Trophoblast cell (in vitro differentiated cells and primary cell): ENCODE data around the gene DSTN.
A peak's percentile ranks its signal among the peaks of the same experiment; 100 is the strongest.

ENCODE experiments used
- DNase-seq, 2 donors: peaks; one replicate each; pipeline ENCODE4 v3.0.0-alpha.2; 2016
- H2AFZ ChIP-seq: 2 replicates; pipeline ENCODE4 v1.6.1; 2013; ENCODE audit warnings: low read length, moderate library complexity, mild to moderate bottlenecking; ENCODE audit not compliant: insufficient read depth, poor library complexity
- H2AK5ac ChIP-seq: 2 replicates; pipeline ENCODE4 v1.6.1; 2013; ENCODE audit warnings: mild to moderate bottlenecking, low read length
- H2BK120ac ChIP-seq: 2 replicates; pipeline ENCODE4 v1.6.1; 2013; ENCODE audit warnings: low read length, mild to moderate bottlenecking, moderate library complexity; ENCODE audit not compliant: insufficient read depth, poor library complexity
- H2BK12ac ChIP-seq: 2 replicates; pipeline ENCODE4 v1.6.1; 2013; ENCODE audit warnings: mild to moderate bottlenecking, low read length, moderate library complexity
- H2BK5ac ChIP-seq: 2 replicates; pipeline ENCODE4 v1.6.1; 2013; ENCODE audit warnings: low read length, low read depth, moderate library complexity, mild to moderate bottlenecking; ENCODE audit not compliant: poor library complexity
- H3K14ac ChIP-seq: 2 replicates; pipeline ENCODE4 v1.6.1; 2013; ENCODE audit warnings: mild to moderate bottlenecking, low read length
- H3K18ac ChIP-seq: 2 replicates; pipeline ENCODE4 v1.6.1; 2013; ENCODE audit warnings: mild to moderate bottlenecking, low read length
- H3K23ac ChIP-seq: 2 replicates; pipeline ENCODE4 v1.6.1; 2013; ENCODE audit warnings: low read length
- H3K27ac ChIP-seq: 2 replicates; pipeline ENCODE4 v1.5.1; 2013; ENCODE audit warnings: low read depth, mild to moderate bottlenecking, inconsistent platforms, low read length, moderate library complexity
- H3K27me3 ChIP-seq: 2 replicates; pipeline ENCODE4 v1.6.1; 2013; ENCODE audit warnings: inconsistent platforms, mild to moderate bottlenecking, low read length, moderate library complexity; ENCODE audit not compliant: insufficient read depth
- H3K36me3 ChIP-seq, 2 experiments: 1 replicate in 1 of 2; 2 replicates in 1 of 2; pipeline ENCODE4 v1.6.1; 2013; ENCODE audit warnings: low read length in 2 of 2, mild to moderate bottlenecking in 2 of 2, moderate library complexity in 1 of 2; ENCODE audit not compliant: insufficient read depth in 2 of 2, control insufficient read depth in 1 of 2
- H3K4ac ChIP-seq: 2 replicates; pipeline ENCODE4 v1.6.1; 2013; ENCODE audit warnings: low read depth, mild to moderate bottlenecking, low read length, moderate library complexity
- H3K4me1 ChIP-seq, 2 experiments: 1 replicate in 1 of 2; 2 replicates in 1 of 2; pipeline ENCODE4 v1.6.1; 2013; ENCODE audit warnings: low read length in 2 of 2, mild to moderate bottlenecking in 2 of 2, moderate library complexity in 1 of 2; ENCODE audit not compliant: insufficient read depth in 2 of 2, control insufficient read depth in 1 of 2
- H3K4me2 ChIP-seq: 2 replicates; pipeline ENCODE4 v1.6.1; 2013; ENCODE audit warnings: inconsistent platforms, mild to moderate bottlenecking, low read length, moderate library complexity
- H3K4me3 ChIP-seq: 2 replicates; pipeline ENCODE4 v1.5.1; 2013; ENCODE audit warnings: mild to moderate bottlenecking, low read depth, low read length, inconsistent platforms
- H3K79me1 ChIP-seq: one replicate; pipeline ENCODE4 v1.6.1; 2013; ENCODE audit warnings: low read length
- H3K79me2 ChIP-seq: 2 replicates; pipeline ENCODE4 v1.6.1; 2013; ENCODE audit warnings: low read length, mild to moderate bottlenecking; ENCODE audit not compliant: control insufficient read depth, insufficient read depth, poor library complexity
- H3K9ac ChIP-seq: 2 replicates; pipeline ENCODE4 v1.6.1; 2013; ENCODE audit warnings: mild to moderate bottlenecking, low read length
- H3K9me3 ChIP-seq: 2 replicates; pipeline ENCODE4 v1.6.1; 2013; ENCODE audit warnings: low read depth, mild to moderate bottlenecking, control low read depth, inconsistent platforms, low read length; ENCODE audit not compliant: insufficient read depth
- H4K12ac ChIP-seq: 2 replicates; pipeline ENCODE4 v1.6.1; 2013; ENCODE audit warnings: low read depth, mild to moderate bottlenecking, low read length, moderate library complexity
- H4K8ac ChIP-seq: 2 replicates; pipeline ENCODE4 v1.6.1; 2013; ENCODE audit warnings: low read depth, mild to moderate bottlenecking, low read length, moderate library complexity
- H4K91ac ChIP-seq: one replicate; pipeline ENCODE4 v1.6.1; 2013; ENCODE audit warnings: low read depth, mild to moderate bottlenecking, low read length, moderate library complexity
- WGBS: extraction: QIAGEN DNeasy Blood & Tissue Kit; methylation state at CpG from one replicate; pipeline ENCODE4 v1.1.7; 2013; ENCODE audit warnings: missing lambda C conversion rate; ENCODE audit not compliant: insufficient read length, insufficient coverage; ENCODE audit errors: extremely low coverage; 5-methylcytosine and 5-hydroxymethylcytosine counted together

The DSTN gene

GRCh38 chr20:17614176-17614811, 44.4 kb downstream of the DSTN start:
- Histone ChIP-seq H3K4me2 (no peak overlapping the region), H3K79me1 (no peaks in the 10 kb centered on the region), H3K4me1 (peaks cover 0 to 2% of the 10 kb centered on the region in 2 experiments), H3K27me3 (no peaks in the 10 kb centered on the region), H3K9me3 (no peaks in the 10 kb centered on the region), H3K4ac (no peak overlapping the region), H2AK5ac (no peak overlapping the region), H2BK5ac (no peak overlapping the region), H3K4me3 (no peak overlapping the region), H3K9ac (no peak overlapping the region), H3K14ac (no peak overlapping the region), H4K12ac (no peak overlapping the region), H4K91ac (no peak overlapping the region), H3K23ac (no peak overlapping the region), H2BK120ac (no peak overlapping the region), H4K8ac (no peak overlapping the region), H3K79me2 (no peaks in the 10 kb centered on the region), H3K18ac (no peak overlapping the region), H3K27ac (no peak overlapping the region), H3K36me3 (peaks cover 78 to 84% of the 10 kb centered on the region in 2 experiments), H2AFZ (no peak overlapping the region), H2BK12ac (no peak overlapping the region)
- peak; percentile 38 to 53 for DNase-seq
- WGBS: no CpG with 5 or more reads among the region's 20 CpGs

- H3K79me2 ChIP-seq: no peaks in the 10 kb centered on the region
- H2AFZ ChIP-seq: peak overlapping the region; percentile 35
- no peak overlapping the region for H2BK12ac ChIP-seq
- no peak overlapping the region for H4K91ac ChIP-seq
- no peak overlapping the region for H3K27ac ChIP-seq
- no peak overlapping the region for H3K4me3 ChIP-seq
- H3K18ac ChIP-seq: no peak overlapping the region
- H2AK5ac ChIP-seq: no peak overlapping the region
- no CpG with 5 or more reads among the region's 32 CpGs for WGBS
- H3K14ac ChIP-seq: no peak overlapping the region
- H3K79me1 ChIP-seq: no peaks in the 10 kb centered on the region
- no peak overlapping the region for H4K12ac ChIP-seq
- H3K9me3 ChIP-seq: no peaks in the 10 kb centered on the region
- no peak overlapping the region for H3K9ac ChIP-seq
- peak in 1 of 2 donors; percentile 50 for DNase-seq
- H2BK120ac ChIP-seq: no peak overlapping the region
- no peak overlapping the region for H4K8ac ChIP-seq
- no peak overlapping the region for H3K23ac ChIP-seq
- no peak overlapping the region for H3K4me2 ChIP-seq
- H3K27me3 ChIP-seq: no peaks in the 10 kb centered on the region
- H3K4me1 ChIP-seq: peaks cover 0 to 2% of the 10 kb centered on the region in 2 experiments
- peaks cover 83 to 85% of the 10 kb centered on the region in 2 experiments for H3K36me3 ChIP-seq
- H3K4ac ChIP-seq: no peak overlapping the region
- H2BK5ac ChIP-seq: no peak overlapping the region
These were observed 45.2 kb downstream of the DSTN start for GRCh38 chr20:17614812-17615644.

- no peak overlapping the region for H3K4me3 ChIP-seq
- H4K12ac ChIP-seq: no peak overlapping the region
- H2BK5ac ChIP-seq: no peak overlapping the region
- H2AFZ ChIP-seq: no peak overlapping the region
- H3K9ac ChIP-seq: no peak overlapping the region
- H3K79me2 ChIP-seq: no peaks in the 10 kb centered on the region
- H3K23ac ChIP-seq: no peak overlapping the region
- H3K4me2 ChIP-seq: no peak overlapping the region
- H3K27me3 ChIP-seq: no peaks in the 10 kb centered on the region
- no peak for DNase-seq
- peaks cover 0 to 2% of the 10 kb centered on the region in 2 experiments for H3K4me1 ChIP-seq
- no peak overlapping the region for H3K14ac ChIP-seq
- no peak overlapping the region for H4K91ac ChIP-seq
- H3K79me1 ChIP-seq: no peaks in the 10 kb centered on the region
- H4K8ac ChIP-seq: no peak overlapping the region
- peaks cover 2% of the 10 kb centered on the region for H3K9me3 ChIP-seq
- no peak overlapping the region for H3K4ac ChIP-seq
- H3K18ac ChIP-seq: no peak overlapping the region
- H2BK120ac ChIP-seq: no peak overlapping the region
- WGBS: no CpG with 5 or more reads among the region's 22 CpGs
- H3K27ac ChIP-seq: no peak overlapping the region
- H2AK5ac ChIP-seq: no peak overlapping the region
- peaks cover 84 to 88% of the 10 kb centered on the region in 2 experiments for H3K36me3 ChIP-seq
- no peak overlapping the region for H2BK12ac ChIP-seq
These were observed 46.0 kb downstream of the DSTN start for GRCh38 chr20:17615645-17616479.

- no peak overlapping the region for H3K14ac ChIP-seq
- no peak overlapping the region for H2BK120ac ChIP-seq
- no peak overlapping the region for H3K23ac ChIP-seq
- H4K91ac ChIP-seq: no peak overlapping the region
- H3K4ac ChIP-seq: no peak overlapping the region
- H2BK12ac ChIP-seq: no peak overlapping the region
- H4K12ac ChIP-seq: no peak overlapping the region
- H3K4me1 ChIP-seq: peaks cover 0 to 2% of the 10 kb centered on the region in 2 experiments
- no peak overlapping the region for H2AK5ac ChIP-seq
- no peaks in the 10 kb centered on the region for H3K79me1 ChIP-seq
- no peak overlapping the region for H2BK5ac ChIP-seq
- H3K4me3 ChIP-seq: no peak overlapping the region
- no peak overlapping the region for H3K18ac ChIP-seq
- peaks cover 4% of the 10 kb centered on the region for H3K9me3 ChIP-seq
- DNase-seq: no peak
- H3K27me3 ChIP-seq: no peaks in the 10 kb centered on the region
- H3K4me2 ChIP-seq: no peak overlapping the region
- no CpG with 5 or more reads among the region's 22 CpGs for WGBS
- H3K79me2 ChIP-seq: no peaks in the 10 kb centered on the region
- H3K27ac ChIP-seq: no peak overlapping the region
- peaks cover 89 to 93% of the 10 kb centered on the region in 2 experiments for H3K36me3 ChIP-seq
- H4K8ac ChIP-seq: no peak overlapping the region
- H3K9ac ChIP-seq: no peak overlapping the region
- no peak overlapping the region for H2AFZ ChIP-seq
These were observed 46.8 kb downstream of the DSTN start for GRCh38 chr20:17616480-17617211.
